ENCODE measurements around the gene MSANTD1.

The MSANTD1 gene

GRCh38 chr4:3226944-3227343 is 22.0 kb upstream of the MSANTD1 start:
- Histone ChIP-seq H3K27ac (ENCODE audit: low read depth, low read length, poor library complexity, severe bottlenecking) (no peak overlapping the region), H2AFZ (ENCODE audit: low read length) (no peak overlapping the region), H3K79me2 (ENCODE audit: insufficient read depth, low read length) (no peaks in the 10 kb centered on the region), H3K4me2 (ENCODE audit: low read length) (no peak overlapping the region), H3K9ac (ENCODE audit: low read length) (no peak overlapping the region), H3K9me2 (ENCODE audit: low read depth, low read length) (no peaks in the 10 kb centered on the region), H4K20me1 (ENCODE audit: insufficient read depth, low read length) (no peaks in the 10 kb centered on the region), H3K27me3 (ENCODE audit: insufficient read depth, low read length) (no peaks in the 10 kb centered on the region), H3F3A (ENCODE audit: insufficient read depth, low read length) (no peaks in the 10 kb centered on the region), H3K36me3 (ENCODE audit: insufficient read depth, low read length) (peaks cover 32% of the 10 kb centered on the region), H3K4me3 (ENCODE audit: low read depth, low read length, poor library complexity, severe bottlenecking) (no peak overlapping the region), H3K9me3 (ENCODE audit: low read length) (no peaks in the 10 kb centered on the region), H3K4me1 (ENCODE audit: insufficient read depth, low read length, severe bottlenecking) (no peaks in the 10 kb centered on the region)
- no peak for TF ChIP-seq CTCF (IDR thresholded peaks at IDR 0.05; ENCODE audit: low read length)
- TF ChIP-seq EZH2 (IDR thresholded peaks at IDR 0.05; ENCODE audit: borderline replicate concordance, low read length) = no peak

- Histone ChIP-seq H3K4me2 (ENCODE audit: low read length) (no peak overlapping the region), H3K9me3 (ENCODE audit: low read length) (no peaks in the 10 kb centered on the region), H3K79me2 (ENCODE audit: insufficient read depth, low read length) (no peaks in the 10 kb centered on the region), H2AFZ (ENCODE audit: low read length) (no peak overlapping the region), H3F3A (ENCODE audit: insufficient read depth, low read length) (no peaks in the 10 kb centered on the region), H3K9ac (ENCODE audit: low read length) (no peak overlapping the region), H3K27me3 (ENCODE audit: insufficient read depth, low read length) (no peaks in the 10 kb centered on the region), H4K20me1 (ENCODE audit: insufficient read depth, low read length) (no peaks in the 10 kb centered on the region), H3K9me2 (ENCODE audit: low read depth, low read length) (no peaks in the 10 kb centered on the region), H3K27ac (ENCODE audit: low read depth, low read length, poor library complexity, severe bottlenecking) (no peak overlapping the region), H3K36me3 (ENCODE audit: insufficient read depth, low read length) (peaks cover 32% of the 10 kb centered on the region), H3K4me1 (ENCODE audit: insufficient read depth, low read length, severe bottlenecking) (no peaks in the 10 kb centered on the region), H3K4me3 (ENCODE audit: low read depth, low read length, poor library complexity, severe bottlenecking) (no peak overlapping the region)
- TF ChIP-seq EZH2 (IDR thresholded peaks at IDR 0.05; ENCODE audit: borderline replicate concordance, low read length) = no peak
- no peak for TF ChIP-seq CTCF (IDR thresholded peaks at IDR 0.05; ENCODE audit: low read length)
Measured at GRCh38 chr4:3227878-3228675, 20.9 kb upstream of the MSANTD1 start.

- H3K79me2 ChIP-seq (ENCODE audit: insufficient read depth, low read length) = no peaks in the 10 kb centered on the region
- no peak overlapping the region for H3K4me3 ChIP-seq (ENCODE audit: low read depth, low read length, poor library complexity, severe bottlenecking)
- peaks cover 28% of the 10 kb centered on the region for H3K36me3 ChIP-seq (ENCODE audit: insufficient read depth, low read length)
- H3K4me2 ChIP-seq (ENCODE audit: low read length) = no peak overlapping the region
- H3K27ac ChIP-seq (ENCODE audit: low read depth, low read length, poor library complexity, severe bottlenecking) = no peak overlapping the region
- H3K9me2 ChIP-seq (ENCODE audit: low read depth, low read length) = no peaks in the 10 kb centered on the region
- H4K20me1 ChIP-seq (ENCODE audit: insufficient read depth, low read length) = no peaks in the 10 kb centered on the region
- no peaks in the 10 kb centered on the region for H3F3A ChIP-seq (ENCODE audit: insufficient read depth, low read length)
- no peaks in the 10 kb centered on the region for H3K9me3 ChIP-seq (ENCODE audit: low read length)
- H2AFZ ChIP-seq (ENCODE audit: low read length) = no peak overlapping the region
- TF ChIP-seq EZH2 (IDR thresholded peaks at IDR 0.05; ENCODE audit: borderline replicate concordance, low read length) (no peak), CTCF (IDR thresholded peaks at IDR 0.05; ENCODE audit: low read length) (no peak)
- no peak overlapping the region for H3K9ac ChIP-seq (ENCODE audit: low read length)
- H3K27me3 ChIP-seq (ENCODE audit: insufficient read depth, low read length) = no peaks in the 10 kb centered on the region
- H3K4me1 ChIP-seq (ENCODE audit: insufficient read depth, low read length, severe bottlenecking) = no peaks in the 10 kb centered on the region
Measured at GRCh38 chr4:3228881-3229280, 20.1 kb upstream of the MSANTD1 start.
